Transverse colon (tissue), 4 donors: Measurements from ENCODE around the gene USP48.

Experiments used
- CTCF ChIP-seq, 5 experiments: fragments of 200-600 bp in 3 of 5; fragments of 450-650 bp in 2 of 5; sonication (generic) in 3 of 5; IDR thresholded peaks; 1 replicate in 2 of 5; 2 replicates in 3 of 5; pipeline ENCODE4 v1.5.1; 2016 to 2017; ENCODE audit warnings: antibody characterized with exemption in 5 of 5, inconsistent platforms in 3 of 5, mild to moderate bottlenecking in 2 of 5, moderate library complexity in 1 of 5
- POLR2AphosphoS5 ChIP-seq, 3 donors: sonication (generic); formaldehyde crosslinking; IDR thresholded peaks; one replicate each; pipeline ENCODE4 v1.6.1; 2016; ENCODE audit warnings: antibody characterized with exemption in 3 of 3

DNA sequence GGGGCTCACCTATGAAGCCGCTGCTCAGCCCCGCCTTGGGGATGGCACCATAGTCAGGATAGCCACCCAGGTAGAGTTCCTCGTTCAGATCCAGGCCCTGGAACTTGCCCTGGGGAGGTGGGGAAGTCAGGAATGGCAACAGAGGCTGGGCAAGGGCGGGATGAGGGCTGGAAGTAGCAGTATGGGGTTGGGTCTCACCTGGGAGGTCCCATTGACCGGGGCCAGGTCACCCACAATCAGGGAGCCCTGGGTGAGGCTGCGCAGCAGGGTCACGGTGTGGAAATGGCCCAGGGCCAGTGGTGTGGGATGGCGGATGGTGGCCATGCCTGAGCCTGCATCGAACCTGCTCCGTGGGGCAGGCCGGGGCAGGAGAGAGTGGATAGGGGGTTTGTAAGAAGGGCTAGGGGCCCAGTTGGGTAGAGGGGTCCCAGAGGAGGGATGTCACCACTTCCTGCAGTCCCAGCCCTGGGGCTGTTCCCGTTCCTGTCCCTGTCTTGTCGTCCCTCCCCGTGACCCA is 48.6 kb upstream of the USP48 start:
- TF ChIP-seq CTCF (IDR thresholded peaks at IDR 0.05): no peak
- no peak for TF ChIP-seq POLR2AphosphoS5 (IDR thresholded peaks at IDR 0.05)
